A549 treated with AZD2906 at 1 μM for 4 hours (cell line): ENCODE data around the gene NOTCH3. TPM values are rescaled to one million over a fixed set of nuclear protein-coding genes. Genes with fewer than 3 reads are reported as not detected.

Source experiments
- total RNA-seq: library from RNA; stranded (reverse); fragments of 200-300 nt; extraction: Qiagen RNA extraction; gene quantifications from 5 replicates; pipeline ENCODE4 v1.2.3, GENCODE V29; 2022

The NOTCH3 gene
- 12.7 to 20.0 TPM (median 17.7 TPM) in 5 replicates for total RNA-seq

DNA sequence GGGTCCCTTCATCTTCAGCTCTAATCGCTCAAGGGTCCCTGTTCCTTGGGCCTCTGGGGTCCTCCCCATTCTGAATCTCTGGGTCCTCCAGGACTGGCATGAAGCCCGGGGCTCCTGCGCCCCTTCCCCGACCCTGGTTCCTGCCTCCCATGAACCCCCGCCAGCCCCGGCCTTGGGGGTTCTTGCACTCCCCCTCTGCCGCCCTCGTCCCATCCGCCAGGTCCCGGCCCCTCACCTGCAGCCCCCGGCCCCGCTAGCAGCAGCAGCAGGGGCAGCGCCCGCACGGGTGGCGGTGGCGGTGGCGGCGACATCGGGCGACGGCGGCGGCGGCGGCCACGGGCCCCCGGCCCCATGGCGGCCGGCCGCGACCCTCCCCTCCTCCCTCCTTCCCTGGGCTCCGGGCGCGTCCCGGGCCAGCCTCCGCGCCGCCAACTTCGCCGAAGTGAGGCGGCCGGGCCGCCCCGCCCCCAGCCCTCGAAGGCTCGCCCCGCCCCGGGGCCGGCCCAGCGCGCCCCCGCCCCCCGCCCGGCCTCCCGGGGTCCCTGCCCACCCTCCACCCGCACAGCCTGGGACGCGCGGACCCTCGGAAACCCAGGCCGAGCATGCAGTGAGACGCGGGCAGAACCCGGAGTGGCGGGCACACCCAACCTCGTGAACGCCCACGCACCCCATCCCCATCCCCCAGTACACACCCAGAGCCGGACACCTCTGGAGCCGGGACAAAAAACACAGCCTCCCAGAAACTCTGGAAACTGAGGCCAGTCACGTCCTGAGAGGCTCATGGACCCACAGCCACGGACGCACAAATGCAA is at the start of gene NOTCH3:
Gene NOTCH3, minus strand, starts transcription at position 443 of the 812 bp plus-strand sequence. Its CDS starts 90 bp downstream, at position 353.

Other genes starting within 250 kb of the NOTCH3 start
- gene SLC1A6, start 221.1 kb downstream of the NOTCH3 start, total RNA-seq, result not detected in 5 replicates
- not detected in 5 replicates for gene CASP14, start 151.5 kb downstream of the NOTCH3 start, total RNA-seq
- not detected in 5 replicates for gene OR1I1, start 118.8 kb downstream of the NOTCH3 start, total RNA-seq
- gene SYDE1, start 93.6 kb downstream of the NOTCH3 start, total RNA-seq, result 15.9 to 20.7 TPM (median 18.4 TPM) in 5 replicates
- gene EPHX3, start 31.5 kb upstream of the NOTCH3 start, total RNA-seq, result 0.05 to 0.09 TPM (median 0.06 TPM) in 4 of 5 replicates, not detected in the other
- 24.6 to 27.4 TPM (median 26.5 TPM) in 5 replicates for gene BRD4, start 131.5 kb upstream of the NOTCH3 start, total RNA-seq
- gene AKAP8, start 178.8 kb upstream of the NOTCH3 start, total RNA-seq, result 15.4 to 17.9 TPM (median 16.3 TPM) in 5 replicates
- 35.0 to 40.5 TPM (median 38.1 TPM) in 5 replicates for gene AKAP8L, start 218.0 kb upstream of the NOTCH3 start, total RNA-seq
- 16.2 to 23.9 TPM (median 23.4 TPM) in 5 replicates for gene WIZ, start 249.0 kb upstream of the NOTCH3 start, total RNA-seq